TTC549 (cell line): ENCODE measurements around the gene TP63.
"Not testable (repeated sequence)": the region's sequence is repeated elsewhere in the genome, so short reads cannot be mapped to it uniquely, and the experiment has no call there.

Experiments used
- FAIRE-seq: peaks from 2 replicates; lab custom pipeline; 2012; peaks lifted over from hg19 to GRCh38; lab: Jason Lieb, UNC

Gene TP63

GRCh38 chr3:189727158-189727557 lies 96.0 kb downstream of the TP63 start:
- no peak for FAIRE-seq

GRCh38 chr3:189727898-189728297 lies 96.7 kb downstream of the TP63 start:
- FAIRE-seq: no peak

GRCh38 chr3:189728915-189729314 lies 97.7 kb downstream of the TP63 start:
- no peak for FAIRE-seq

GRCh38 chr3:189734061-189734460 lies 102.9 kb downstream of the TP63 start:
- no peak for FAIRE-seq

GRCh38 chr3:189735913-189736312 lies 104.7 kb downstream of the TP63 start:
- FAIRE-seq: no peak

GRCh38 chr3:189737071-189737470 lies 105.9 kb downstream of the TP63 start:
- FAIRE-seq: no peak

GRCh38 chr3:189737619-189738018 lies 106.4 kb downstream of the TP63 start:
- FAIRE-seq: no peak

- no peak for FAIRE-seq
These were observed 108.2 kb downstream of the TP63 start for GRCh38 chr3:189739378-189739777.

- no peak for FAIRE-seq
These were observed 109.0 kb downstream of the TP63 start for GRCh38 chr3:189740156-189740555.

GRCh38 chr3:189744235-189744634 lies 113.0 kb downstream of the TP63 start:
- FAIRE-seq: no peak

GRCh38 chr3:189745622-189746021 lies 114.4 kb downstream of the TP63 start:
- no peak for FAIRE-seq

GRCh38 chr3:189748046-189748445 lies 116.9 kb downstream of the TP63 start:
- FAIRE-seq: no peak

GRCh38 chr3:189750972-189751371 lies 119.8 kb downstream of the TP63 start:
- FAIRE-seq: not testable (repeated sequence)

- FAIRE-seq: no peak
These were observed 123.2 kb downstream of the TP63 start for GRCh38 chr3:189754356-189754755.

- no peak for FAIRE-seq
These were observed 125.4 kb downstream of the TP63 start for GRCh38 chr3:189756582-189757078.

- FAIRE-seq: no peak
These were observed 127.0 kb downstream of the TP63 start for GRCh38 chr3:189758186-189758585.

GRCh38 chr3:189766416-189766815 lies 135.2 kb downstream of the TP63 start:
- FAIRE-seq: no peak

GRCh38 chr3:189771842-189772450 lies 140.8 kb downstream of the TP63 start:
- FAIRE-seq: no peak

GRCh38 chr3:189772584-189772983 lies 141.4 kb downstream of the TP63 start:
- FAIRE-seq: no peak

- no peak for FAIRE-seq
These were observed 141.9 kb downstream of the TP63 start for GRCh38 chr3:189773056-189773455.

- FAIRE-seq: no peak
These were observed 145.1 kb downstream of the TP63 start for GRCh38 chr3:189776149-189776824.

GRCh38 chr3:189778340-189778950 lies 147.3 kb downstream of the TP63 start:
- FAIRE-seq: no peak

GRCh38 chr3:189779166-189779565 lies 148.0 kb downstream of the TP63 start:
- no peak for FAIRE-seq
